ENCODE data around the gene GAS2L1. TPM values are rescaled to one million over a fixed set of nuclear protein-coding genes. Genes with fewer than 3 reads are reported as not detected.

The GAS2L1 gene
- polyA plus RNA-seq, 1 donor from 2014 or later = 0.77 TPM

DNA sequence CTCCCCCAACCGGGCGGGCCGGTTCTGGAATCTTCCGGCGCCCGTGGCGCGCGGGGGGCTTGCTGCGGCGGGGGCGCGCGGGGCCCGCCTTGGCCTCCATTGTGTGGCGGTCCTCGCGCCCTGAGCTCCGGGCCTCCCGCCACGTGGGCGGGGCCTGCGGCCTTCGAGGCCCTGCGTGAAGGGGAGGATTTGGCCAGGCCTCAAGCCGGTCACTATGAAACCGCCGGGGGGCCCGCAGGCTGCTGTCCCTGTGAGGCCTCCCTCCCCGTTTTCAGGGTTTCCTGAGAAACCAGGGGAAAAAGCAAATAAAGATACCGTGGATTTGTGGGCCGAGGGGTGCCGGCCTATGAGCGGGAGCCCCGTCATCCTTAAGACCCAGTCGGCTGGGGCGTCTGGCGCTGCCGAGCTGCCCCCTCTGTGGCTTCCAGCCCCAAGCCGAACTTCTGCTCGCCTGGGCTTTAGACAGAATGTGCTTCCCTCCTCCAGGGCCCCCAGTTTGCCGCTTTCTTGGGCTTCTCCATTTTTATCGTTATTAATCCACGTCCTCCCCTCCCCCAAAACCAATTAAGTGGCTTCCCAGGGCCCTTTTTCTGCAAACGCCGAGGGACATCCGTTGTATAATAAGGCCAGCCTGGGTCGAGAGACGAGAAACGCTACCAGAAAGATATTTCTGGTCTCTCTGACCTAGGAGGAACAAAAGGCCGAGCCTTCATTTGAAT lies 37.8 kb upstream of the GAS2L1 start:
- Histone ChIP-seq H3K27me3 (ENCODE audit: insufficient read depth, low read depth, low read length) (no peaks in the 10 kb centered on the region), H3K9me2 (ENCODE audit: insufficient read depth, low read length) (no peaks in the 10 kb centered on the region), H4K20me1 (ENCODE audit: insufficient read depth) (peaks cover 31% of the 10 kb centered on the region), H3K27ac (ENCODE audit: low read length) (peak overlapping the region; percentile 98), H3K9me3 (ENCODE audit: low read length) (no peaks in the 10 kb centered on the region), H3K79me2 (replicated peaks; ENCODE audit: insufficient read depth, low read length) (peaks cover 72% of the 10 kb centered on the region), H3K9ac (ENCODE audit: low read length) (peak overlapping the region; percentile 98), H3F3A (ENCODE audit: insufficient read depth, low read length, poor library complexity, severe bottlenecking) (no peaks in the 10 kb centered on the region), H3K36me3 (ENCODE audit: insufficient read depth, low read length) (no peaks in the 10 kb centered on the region), H2AFZ (ENCODE audit: low read depth, low read length) (peak overlapping the region; percentile 65), H3K4me2 (ENCODE audit: low read length) (peak overlapping the region; percentile 83), H3K4me3 (ENCODE audit: low read length) (peak overlapping the region; percentile 91)
- no peak for TF ChIP-seq TAF1 (IDR thresholded peaks at IDR 0.05; ENCODE audit: low read depth)
- TF ChIP-seq, protein P1, sequence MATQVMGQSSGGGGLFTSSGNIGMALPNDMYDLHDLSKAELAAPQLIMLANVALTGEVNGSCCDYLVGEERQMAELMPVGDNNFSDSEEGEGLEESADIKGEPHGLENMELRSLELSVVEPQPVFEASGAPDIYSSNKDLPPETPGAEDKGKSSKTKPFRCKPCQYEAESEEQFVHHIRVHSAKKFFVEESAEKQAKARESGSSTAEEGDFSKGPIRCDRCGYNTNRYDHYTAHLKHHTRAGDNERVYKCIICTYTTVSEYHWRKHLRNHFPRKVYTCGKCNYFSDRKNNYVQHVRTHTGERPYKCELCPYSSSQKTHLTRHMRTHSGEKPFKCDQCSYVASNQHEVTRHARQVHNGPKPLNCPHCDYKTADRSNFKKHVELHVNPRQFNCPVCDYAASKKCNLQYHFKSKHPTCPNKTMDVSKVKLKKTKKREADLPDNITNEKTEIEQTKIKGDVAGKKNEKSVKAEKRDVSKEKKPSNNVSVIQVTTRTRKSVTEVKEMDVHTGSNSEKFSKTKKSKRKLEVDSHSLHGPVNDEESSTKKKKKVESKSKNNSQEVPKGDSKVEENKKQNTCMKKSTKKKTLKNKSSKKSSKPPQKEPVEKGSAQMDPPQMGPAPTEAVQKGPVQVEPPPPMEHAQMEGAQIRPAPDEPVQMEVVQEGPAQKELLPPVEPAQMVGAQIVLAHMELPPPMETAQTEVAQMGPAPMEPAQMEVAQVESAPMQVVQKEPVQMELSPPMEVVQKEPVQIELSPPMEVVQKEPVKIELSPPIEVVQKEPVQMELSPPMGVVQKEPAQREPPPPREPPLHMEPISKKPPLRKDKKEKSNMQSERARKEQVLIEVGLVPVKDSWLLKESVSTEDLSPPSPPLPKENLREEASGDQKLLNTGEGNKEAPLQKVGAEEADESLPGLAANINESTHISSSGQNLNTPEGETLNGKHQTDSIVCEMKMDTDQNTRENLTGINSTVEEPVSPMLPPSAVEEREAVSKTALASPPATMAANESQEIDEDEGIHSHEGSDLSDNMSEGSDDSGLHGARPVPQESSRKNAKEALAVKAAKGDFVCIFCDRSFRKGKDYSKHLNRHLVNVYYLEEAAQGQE (IDR thresholded peaks at IDR 0.05; ENCODE audit: borderline replicate concordance) = no peak
- TF ChIP-seq MXI1 (conservative IDR thresholded peaks at IDR 0.05; ENCODE audit: poor library complexity, severe bottlenecking) = peak; percentile 31
- TF ChIP-seq RAD21 (conservative IDR thresholded peaks at IDR 0.05) = no peak

DNA sequence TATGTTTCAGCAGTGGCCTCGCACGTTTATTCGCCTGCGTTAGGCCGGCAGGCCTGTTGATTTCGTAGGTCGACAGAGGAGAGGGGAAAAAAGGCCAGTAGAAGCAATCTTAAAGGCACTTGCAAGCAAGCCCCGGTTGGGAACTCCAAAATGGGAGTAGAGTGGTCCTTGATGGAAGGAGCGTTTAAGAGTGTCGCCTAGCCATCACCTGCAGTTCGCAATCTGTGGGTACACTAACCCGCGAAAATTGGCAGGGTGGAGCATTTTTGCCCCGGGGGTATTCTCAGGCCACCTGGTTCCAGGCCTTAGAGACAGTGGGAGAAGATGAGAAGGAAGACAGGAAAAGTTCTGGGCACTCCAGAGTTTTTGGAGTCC lies 37.2 kb upstream of the GAS2L1 start:
- peak overlapping the region; percentile 91 for H3K4me3 ChIP-seq (ENCODE audit: low read length)
- H3K36me3 ChIP-seq (ENCODE audit: insufficient read depth, low read length) = peaks cover 2% of the 10 kb centered on the region
- no peaks in the 10 kb centered on the region for H3K9me2 ChIP-seq (ENCODE audit: insufficient read depth, low read length)
- H3K9ac ChIP-seq (ENCODE audit: low read length) = peak overlapping the region; percentile 98
- H3K27ac ChIP-seq (ENCODE audit: low read length) = peak overlapping the region; percentile 98
- H3F3A ChIP-seq (ENCODE audit: insufficient read depth, low read length, poor library complexity, severe bottlenecking) = no peaks in the 10 kb centered on the region
- H4K20me1 ChIP-seq (ENCODE audit: insufficient read depth) = peaks cover 31% of the 10 kb centered on the region
- peaks cover 77% of the 10 kb centered on the region for H3K79me2 ChIP-seq (replicated peaks; ENCODE audit: insufficient read depth, low read length)
- no peaks in the 10 kb centered on the region for H3K9me3 ChIP-seq (ENCODE audit: low read length)
- no peaks in the 10 kb centered on the region for H3K27me3 ChIP-seq (ENCODE audit: insufficient read depth, low read depth, low read length)
- no peak overlapping the region for H2AFZ ChIP-seq (ENCODE audit: low read depth, low read length)
- H3K4me2 ChIP-seq (ENCODE audit: low read length) = peak overlapping the region; percentile 83
- TF ChIP-seq, protein P1 (IDR thresholded peaks at IDR 0.05; ENCODE audit: borderline replicate concordance) = no peak
- TF ChIP-seq EZH2 (IDR thresholded peaks at IDR 0.05; ENCODE audit: borderline replicate concordance, insufficient read depth, low read length, poor library complexity, severe bottlenecking) (no peak), POLR2AphosphoS5 (IDR thresholded peaks at IDR 0.05) (no peak), SMC3 (conservative IDR thresholded peaks at IDR 0.05; ENCODE audit: poor library complexity) (no peak), TAF1 (IDR thresholded peaks at IDR 0.05; ENCODE audit: low read depth) (no peak), MXI1 (conservative IDR thresholded peaks at IDR 0.05; ENCODE audit: poor library complexity, severe bottlenecking) (no peak)
- TF ChIP-seq, protein P2, sequence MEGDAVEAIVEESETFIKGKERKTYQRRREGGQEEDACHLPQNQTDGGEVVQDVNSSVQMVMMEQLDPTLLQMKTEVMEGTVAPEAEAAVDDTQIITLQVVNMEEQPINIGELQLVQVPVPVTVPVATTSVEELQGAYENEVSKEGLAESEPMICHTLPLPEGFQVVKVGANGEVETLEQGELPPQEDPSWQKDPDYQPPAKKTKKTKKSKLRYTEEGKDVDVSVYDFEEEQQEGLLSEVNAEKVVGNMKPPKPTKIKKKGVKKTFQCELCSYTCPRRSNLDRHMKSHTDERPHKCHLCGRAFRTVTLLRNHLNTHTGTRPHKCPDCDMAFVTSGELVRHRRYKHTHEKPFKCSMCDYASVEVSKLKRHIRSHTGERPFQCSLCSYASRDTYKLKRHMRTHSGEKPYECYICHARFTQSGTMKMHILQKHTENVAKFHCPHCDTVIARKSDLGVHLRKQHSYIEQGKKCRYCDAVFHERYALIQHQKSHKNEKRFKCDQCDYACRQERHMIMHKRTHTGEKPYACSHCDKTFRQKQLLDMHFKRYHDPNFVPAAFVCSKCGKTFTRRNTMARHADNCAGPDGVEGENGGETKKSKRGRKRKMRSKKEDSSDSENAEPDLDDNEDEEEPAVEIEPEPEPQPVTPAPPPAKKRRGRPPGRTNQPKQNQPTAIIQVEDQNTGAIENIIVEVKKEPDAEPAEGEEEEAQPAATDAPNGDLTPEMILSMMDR (IDR thresholded peaks at IDR 0.05; ENCODE audit: poor library complexity, severe bottlenecking) = no peak
